HG02571 (cell line): ENCODE measurements around the gene DNAJB12.
A peak's percentile ranks its signal among the peaks of the same experiment; 100 is the strongest.
"Not testable (repeated sequence)": the region's sequence is repeated elsewhere in the genome, so short reads cannot be mapped to it uniquely, and the experiment has no call there.

ENCODE experiments used
- ATAC-seq: cut with Tn5 transposase; IDR thresholded peaks from one replicate; pipeline ENCODE4 v1.9.1; 2021; ENCODE audit warnings: mild to moderate bottlenecking, moderate library complexity; ENCODE audit not compliant: unreplicated experiment

Gene DNAJB12

GRCh38 chr10:72353965-72354355 lies 759 bp downstream of the DNAJB12 start:
- ATAC-seq, result no peak

- ATAC-seq, result no peak
Observed at GRCh38 chr10:72353028-72353964, 1.4 kb downstream of the DNAJB12 start.

- no peak for ATAC-seq
Observed at GRCh38 chr10:72351479-72351878, 3.2 kb downstream of the DNAJB12 start.

GRCh38 chr10:72349438-72349837 lies 5.3 kb downstream of the DNAJB12 start:
- no peak for ATAC-seq

GRCh38 chr10:72348282-72348681 lies 6.4 kb downstream of the DNAJB12 start:
- ATAC-seq, result no peak

- not testable (repeated sequence) for ATAC-seq
Observed at GRCh38 chr10:72346117-72346516, 8.6 kb downstream of the DNAJB12 start.

GRCh38 chr10:72344932-72345331 lies 9.8 kb downstream of the DNAJB12 start:
- no peak for ATAC-seq

GRCh38 chr10:72342911-72343310 lies 11.8 kb downstream of the DNAJB12 start:
- ATAC-seq, result no peak

GRCh38 chr10:72340510-72341261 lies 14.0 kb downstream of the DNAJB12 start:
- no peak for ATAC-seq

- ATAC-seq, result no peak
Observed at GRCh38 chr10:72338180-72338579, 16.5 kb downstream of the DNAJB12 start.

- ATAC-seq, result no peak
Observed at GRCh38 chr10:72337722-72338121, 17.0 kb downstream of the DNAJB12 start.

- no peak for ATAC-seq
Observed at GRCh38 chr10:72337039-72337629, 17.6 kb downstream of the DNAJB12 start.

GRCh38 chr10:72336259-72337038 lies 18.3 kb downstream of the DNAJB12 start:
- ATAC-seq, result no peak

- peak; percentile 42 for ATAC-seq
Observed at GRCh38 chr10:72335394-72336258, 19.1 kb downstream of the DNAJB12 start.

- ATAC-seq, result peak; percentile 52
Observed at GRCh38 chr10:72334825-72335393, 19.8 kb downstream of the DNAJB12 start.

GRCh38 chr10:72334196-72334824 lies 20.4 kb downstream of the DNAJB12 start:
- peak; percentile 1 for ATAC-seq

GRCh38 chr10:72333112-72334015 lies 21.4 kb downstream of the DNAJB12 start:
- ATAC-seq, result no peak
